Stimulated activated CD4-positive, alpha-beta T cell treated with anti-CD3 and anti-CD28 coated beads, Interleukin-1b, Interleukin-23, amount 100 ng/mL, for 1 hour (primary cell): ENCODE data around the gene ZMYND12.

Source experiments
- DNase-seq, 2 donors: peaks; one replicate each; pipeline ENCODE4 v3.0.0-alpha.2; 2020; ENCODE audit warnings: low read depth in 2 of 2

The ZMYND12 gene

DNA sequence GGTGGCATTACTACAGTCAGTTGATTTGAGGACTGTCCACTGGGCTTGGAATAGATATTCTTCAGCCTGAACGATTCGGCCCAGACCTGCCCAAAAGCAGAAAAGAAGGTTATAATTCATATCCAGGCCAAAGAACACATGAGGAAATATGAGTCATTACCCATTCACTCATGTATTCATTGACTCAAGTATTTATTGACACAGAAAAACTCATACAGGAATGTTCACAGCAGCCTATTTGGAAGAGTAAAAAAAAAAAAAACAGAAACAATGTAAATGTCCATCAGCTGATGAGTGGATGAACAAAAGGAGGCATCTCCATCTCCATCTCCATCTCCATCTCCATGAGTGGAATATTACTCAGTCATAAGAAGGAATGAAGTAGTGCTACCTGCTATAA, 15.9 kb downstream of the ZMYND12 start:
- DNase-seq, result no peak

DNA sequence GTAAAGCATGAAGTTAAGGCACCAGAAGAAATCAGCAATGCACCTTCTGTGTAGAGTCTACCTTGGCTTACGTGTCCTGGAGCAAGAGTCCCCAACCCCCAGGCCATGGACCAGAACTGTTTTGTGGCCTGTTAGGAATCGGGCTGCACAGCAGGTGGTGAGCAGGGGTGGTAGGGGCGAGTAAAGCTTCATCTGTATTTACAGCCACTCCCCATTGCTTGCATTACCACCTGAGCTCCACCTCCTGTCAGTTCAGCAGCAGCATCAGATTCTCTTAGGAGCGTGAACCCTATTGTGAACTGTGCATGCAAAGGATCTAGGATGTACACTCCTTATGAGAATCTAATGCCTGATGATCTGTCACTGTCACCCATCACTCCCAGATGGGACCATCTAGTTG, 21.5 kb downstream of the ZMYND12 start:
- DNase-seq, result no peak

DNA sequence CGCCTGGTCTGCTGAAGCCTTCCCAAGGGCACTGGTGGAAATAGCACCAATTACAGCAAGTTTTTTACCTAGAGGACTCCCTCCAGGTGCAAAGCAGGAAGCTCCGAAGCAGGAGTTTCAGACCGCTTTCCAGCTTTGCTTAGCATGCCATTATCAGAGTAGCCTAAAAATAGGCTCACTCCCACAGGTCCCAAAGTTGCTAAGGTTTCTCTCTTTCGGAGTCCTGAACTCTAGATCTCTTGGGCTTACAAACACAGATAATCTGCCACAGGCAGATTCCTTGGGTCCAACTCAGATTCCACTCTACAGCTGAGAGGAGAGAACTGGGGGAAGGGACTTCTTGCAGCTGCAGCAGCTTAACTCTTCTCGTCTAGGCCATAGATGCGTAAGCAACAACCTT, 22.5 kb downstream of the ZMYND12 start:
- DNase-seq, result no peak

DNA sequence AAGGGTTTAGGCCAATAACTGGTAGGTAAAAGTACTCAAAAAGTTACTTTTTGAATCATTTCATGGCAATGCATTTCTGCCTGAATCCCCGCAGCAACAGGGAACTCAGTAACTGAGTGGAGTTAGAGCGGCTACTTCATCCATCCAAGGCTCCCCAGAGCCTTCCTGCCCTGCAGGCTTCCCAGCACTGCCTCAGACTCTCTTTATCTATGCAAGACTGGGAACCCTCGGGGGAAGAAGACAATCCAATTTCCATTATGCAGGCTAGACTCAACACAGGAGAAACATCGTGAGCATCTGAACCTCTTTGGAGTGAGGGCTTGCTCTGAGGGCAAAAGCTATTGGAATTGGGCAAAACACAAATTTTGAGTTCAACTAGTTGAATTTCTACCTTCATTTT, 23.1 kb downstream of the ZMYND12 start:
- no peak for DNase-seq

GRCh38 chr1:42431514-42431913, 24.3 kb downstream of the ZMYND12 start:
- DNase-seq, result no peak

- no peak for DNase-seq
Observed at GRCh38 chr1:42430286-42431135, 25.3 kb downstream of the ZMYND12 start.

DNA sequence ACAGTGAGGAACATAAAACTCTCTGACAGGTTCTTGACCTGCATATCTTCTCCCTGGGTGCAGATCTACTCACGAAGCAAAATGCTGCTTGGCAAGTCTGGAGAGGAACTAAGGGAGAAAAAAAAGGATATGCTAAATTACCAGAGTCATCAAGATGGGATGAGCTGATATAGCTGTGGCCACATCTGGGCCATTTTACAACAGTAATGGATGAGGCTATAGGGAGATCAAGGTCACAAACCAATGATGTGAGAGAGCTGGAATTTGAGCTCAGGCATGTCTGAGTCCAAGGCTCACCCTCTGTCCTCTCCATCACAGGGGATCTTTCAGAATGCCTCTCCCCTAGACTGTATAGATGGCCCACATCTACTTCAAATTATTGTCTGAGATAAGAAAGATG, 26.2 kb downstream of the ZMYND12 start:
- no peak for DNase-seq

GRCh38 chr1:42427240-42427639, 28.6 kb downstream of the ZMYND12 start:
- no peak for DNase-seq

DNA sequence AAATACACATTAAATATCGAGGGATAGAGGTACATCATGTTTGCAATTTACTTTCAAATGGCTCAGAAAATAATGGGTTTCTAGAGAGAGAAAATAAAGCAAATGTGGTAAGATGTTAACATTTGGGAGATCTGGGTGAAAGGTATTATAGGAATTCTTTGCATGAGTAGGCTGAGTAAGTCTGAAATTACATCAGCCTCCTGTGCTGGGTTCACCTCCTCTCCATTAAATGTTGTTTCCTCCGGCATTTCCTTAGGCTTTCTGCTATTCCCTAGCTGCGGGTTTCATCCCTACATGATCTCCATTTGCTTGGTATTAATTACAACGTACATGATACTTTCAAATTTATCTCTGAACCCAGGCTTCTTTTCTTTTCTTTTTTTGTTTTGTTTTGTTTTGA, 31.6 kb downstream of the ZMYND12 start:
- no peak for DNase-seq

- no peak for DNase-seq
Observed at GRCh38 chr1:42423681-42424080, 32.1 kb downstream of the ZMYND12 start.

DNA sequence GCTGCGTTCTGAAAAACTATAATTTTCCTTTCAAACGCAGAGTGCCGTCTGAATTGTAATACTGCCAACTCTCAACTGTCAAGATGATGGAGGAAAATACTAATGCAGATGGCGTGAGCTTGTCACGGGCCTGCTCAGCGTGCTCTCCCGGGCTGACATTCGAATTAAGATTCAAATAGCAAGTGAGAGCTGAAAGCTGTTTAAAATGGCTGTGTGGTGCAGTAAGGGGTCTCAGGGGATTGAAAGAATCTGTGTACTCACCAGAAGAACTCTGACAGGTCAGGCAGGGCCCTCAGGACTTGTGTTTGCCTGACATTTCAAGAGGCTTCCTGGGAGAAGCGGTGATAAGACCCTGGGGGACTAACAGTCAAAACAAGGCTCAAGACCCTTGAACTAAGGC, 33.1 kb downstream of the ZMYND12 start:
- no peak for DNase-seq

DNA sequence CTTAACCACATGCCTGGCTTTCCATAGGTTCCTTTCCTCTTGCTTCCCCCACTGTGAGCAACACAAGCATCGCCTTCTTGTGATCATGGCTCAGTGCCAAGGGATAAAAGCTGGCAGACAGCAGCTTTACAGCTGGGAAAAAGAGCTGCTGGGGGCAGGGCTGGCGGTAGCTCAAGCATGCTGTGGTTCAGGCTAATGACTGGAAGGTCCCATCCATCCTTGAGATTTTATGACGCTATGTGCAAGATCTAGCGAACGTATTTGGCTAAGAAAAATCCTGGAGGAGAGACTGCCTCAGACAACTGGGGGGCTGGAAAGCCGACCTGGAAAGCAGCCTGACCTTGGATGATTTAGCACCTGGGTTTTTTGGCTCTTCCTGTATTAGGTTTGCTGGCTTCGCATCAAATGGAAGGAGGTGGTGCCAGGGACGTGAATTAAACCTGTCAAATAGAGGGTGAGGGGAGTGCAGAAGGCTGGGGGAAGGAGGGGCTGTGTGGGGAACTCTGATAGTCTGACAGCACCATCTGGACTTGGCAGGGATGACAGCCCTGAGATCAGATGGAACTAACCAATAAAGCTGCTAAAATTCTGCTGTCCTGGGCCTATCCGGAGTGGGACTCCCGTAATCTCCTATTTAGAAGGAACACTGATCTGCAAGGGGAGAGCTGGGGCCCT, 34.8 kb downstream of the ZMYND12 start:
- DNase-seq, result no peak

GRCh38 chr1:42420121-42420520, 35.7 kb downstream of the ZMYND12 start:
- DNase-seq, result no peak

DNA sequence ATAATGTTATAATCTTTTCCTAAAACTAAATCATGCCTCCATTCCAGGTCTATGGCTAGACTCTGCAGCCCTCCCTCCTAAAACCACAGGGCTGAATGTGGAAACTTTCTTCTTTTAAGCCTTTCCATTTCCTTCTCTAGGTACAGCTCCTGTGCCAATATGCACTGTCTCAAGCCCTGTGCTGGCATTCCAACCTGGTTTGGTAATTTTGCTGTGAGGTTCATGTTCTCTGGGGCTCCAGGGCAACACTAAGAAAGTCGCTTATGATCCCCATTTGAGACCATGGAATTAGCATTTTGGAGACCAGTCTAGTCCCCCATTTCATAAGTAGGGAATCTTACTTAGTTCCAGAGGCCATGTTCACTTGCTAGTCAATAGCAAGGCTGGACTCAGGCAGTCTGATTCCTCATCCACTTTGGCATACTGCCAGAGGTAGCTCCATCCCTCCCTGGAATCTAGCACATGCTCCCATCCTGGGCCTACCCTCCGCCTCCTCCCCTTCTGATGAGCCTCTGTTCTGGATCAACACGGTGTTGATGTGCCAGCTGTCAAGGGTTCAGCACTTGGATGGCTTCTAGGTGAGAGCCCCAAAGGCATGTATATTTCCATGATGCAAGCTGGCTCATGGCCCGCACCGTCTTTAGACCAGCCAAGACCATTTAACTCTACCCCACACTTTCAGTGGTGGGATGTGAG, 36.5 kb downstream of the ZMYND12 start:
- no peak for DNase-seq

DNA sequence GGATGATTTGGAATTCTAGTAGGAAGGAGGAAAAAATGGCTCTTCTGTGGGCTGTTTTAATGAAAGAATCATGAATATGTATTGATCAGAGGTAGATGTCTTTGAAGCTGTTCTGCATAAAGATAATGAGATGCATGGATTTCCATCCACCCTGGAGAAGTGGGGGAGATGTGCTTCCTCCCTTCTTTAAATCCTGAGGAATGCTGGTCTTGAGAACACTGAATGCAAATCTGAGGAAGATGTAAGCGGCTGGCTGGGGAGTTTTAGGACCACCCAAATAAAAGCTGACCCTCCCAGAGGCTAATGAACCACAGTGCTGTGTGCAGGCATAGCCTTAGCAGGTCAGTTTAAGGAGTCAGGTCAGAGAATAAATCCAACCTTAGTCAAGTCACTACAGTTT, 37.3 kb downstream of the ZMYND12 start:
- DNase-seq, result no peak

DNA sequence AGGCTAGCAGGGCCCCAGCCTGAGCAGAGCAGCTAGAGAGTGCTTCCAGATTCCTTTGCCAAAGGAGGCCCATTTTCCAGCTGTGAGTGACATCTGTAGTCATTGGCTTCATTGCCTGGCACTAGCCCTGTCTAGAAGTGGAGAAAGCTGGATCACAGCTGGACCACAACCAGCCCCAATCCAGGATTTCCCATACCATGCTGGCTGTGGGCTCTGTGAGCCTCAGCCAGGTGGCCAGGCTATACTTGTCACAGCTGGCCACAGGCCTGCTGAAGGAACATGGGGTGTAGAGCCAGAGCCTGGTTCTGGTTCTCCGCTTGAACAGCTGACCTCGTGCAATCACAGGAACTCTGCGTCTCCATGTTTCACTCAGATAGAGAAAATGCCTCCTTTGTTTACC, 38.7 kb downstream of the ZMYND12 start:
- DNase-seq, result no peak

GRCh38 chr1:42414551-42415496, 41.0 kb downstream of the ZMYND12 start:
- DNase-seq, result no peak

- no peak for DNase-seq
Observed at GRCh38 chr1:42403880-42404400, 51.9 kb downstream of the ZMYND12 start.

GRCh38 chr1:42399315-42400100, 56.3 kb downstream of the ZMYND12 start:
- DNase-seq, result no peak
